Panc1 (cell line): Measurements from ENCODE around the gene CORO7. TPM values are rescaled to one million over a fixed set of nuclear protein-coding genes. Genes with fewer than 3 reads are reported as not detected.

Source experiments
- ATAC-seq: fragments of 200-7000 bp; cut with Tn5 transposase; 2 replicates; pipeline ENCODE4 v1.9.1; 2020; ENCODE audit warnings: mild to moderate bottlenecking, moderate library complexity
- BruUV-seq: library from RNA; stranded (reverse); fragments of 400-500 nt; replicated peaks from 2 replicates; lab custom pipeline; 2021; lab: Mats Ljungman, UMichigan
- CTCF ChIA-PET: fragments of 300-600 bp; sonication (Branson Sonifier 250); formaldehyde crosslinking; loops from one replicate; lab custom pipeline; 2022; ENCODE audit warnings: antibody characterized with exemption; lab: Charles Lee
- POLR2A ChIA-PET: fragments of 300-600 bp; sonication (Branson Sonifier 250); formaldehyde crosslinking; loops from one replicate; lab custom pipeline; 2022; ENCODE audit warnings: antibody characterized with exemption; lab: Charles Lee
- DNase-seq: peaks from one replicate; pipeline ENCODE4 v3.0.0-alpha.2; 2010; ENCODE audit warnings: low read depth, low spot score
- H3K27ac ChIP-seq: 2 replicates; pipeline ENCODE4 v1.5.1; 2011; ENCODE audit warnings: mild to moderate bottlenecking, low read length, inconsistent platforms
- H3K27me3 ChIP-seq: fragments of 200-500 bp; sonication (Bioruptor generic); 2 replicates; pipeline ENCODE4 v1.6.0; 2014; ENCODE audit warnings: low read length, inconsistent platforms; ENCODE audit not compliant: control insufficient read depth, insufficient read depth
- H3K36me3 ChIP-seq: fragments of 200-500 bp; sonication (Bioruptor generic); 2 replicates; pipeline ENCODE4 v1.5.1; 2014; ENCODE audit warnings: inconsistent platforms, mild to moderate bottlenecking, low read length, moderate library complexity; ENCODE audit not compliant: control insufficient read depth, insufficient read depth
- H3K4me1 ChIP-seq: 2 replicates; pipeline ENCODE4 v1.5.1; 2011; ENCODE audit warnings: inconsistent platforms, mild to moderate bottlenecking, low read length, moderate library complexity; ENCODE audit not compliant: control insufficient read depth, insufficient read depth
- H3K4me3 ChIP-seq, 2 experiments: 2 replicates each; pipeline ENCODE4 v1.5.1; 2011 to 2012; ENCODE audit warnings: low read depth in 2 of 2, low read length in 2 of 2, mild to moderate bottlenecking in 2 of 2, inconsistent platforms in 1 of 2, moderate library complexity in 1 of 2
- H3K9me3 ChIP-seq: fragments of 200-500 bp; sonication (Bioruptor generic); 2 replicates; pipeline ENCODE4 v1.5.1; 2014; ENCODE audit warnings: low read depth, mild to moderate bottlenecking, inconsistent platforms, low read length, moderate library complexity; ENCODE audit not compliant: control insufficient read depth, insufficient read depth
- POLR2AphosphoS5 ChIP-seq: IDR thresholded peaks from 2 replicates; pipeline ENCODE4 v1.6.1; 2012; ENCODE audit warnings: mild to moderate bottlenecking, low read depth, low read length, moderate library complexity
- SIN3A ChIP-seq: IDR thresholded peaks from 2 replicates; pipeline ENCODE4 v1.6.1; 2012; ENCODE audit warnings: low read depth, mild to moderate bottlenecking, low read length, moderate library complexity, borderline replicate concordance; ENCODE audit not compliant: insufficient read depth
- TCF7L2 ChIP-seq: IDR thresholded peaks from 2 replicates; pipeline ENCODE4 v1.6.1; 2011; ENCODE audit warnings: mild to moderate bottlenecking, low read depth, low read length, inconsistent platforms
- in situ Hi-C: cut with HindIII; loops from 2 replicates; pipeline ENCODE4 v1.10.0; 2016; ENCODE audit warnings: low sequenced_read_pairs, low pct_unique_long_range_greater_than_20kb
- intact Hi-C: fragments of 100-400 bp; cut with micrococcal nuclease; formaldehyde crosslinking; loops from one replicate; pipeline ENCODE4 v1.10.0; 2022; ENCODE audit not compliant: unreplicated experiment
- total RNA-seq: library from RNA; stranded (reverse); gene quantifications from one replicate; pipeline ENCODE4 v1.2.1, GENCODE V29; 2021; ENCODE audit not compliant: unreplicated experiment
- TF ChIP-seq, protein P1 (sequence below): fragments of 450-650 bp; IDR thresholded peaks from 2 replicates; pipeline ENCODE4 v1.5.1; 2017; ENCODE audit warnings: mild to moderate bottlenecking
- TF ChIP-seq, protein P2 (sequence below), 2 experiments: IDR thresholded peaks; 2 replicates each; pipeline ENCODE4 v1.6.1; 2011 to 2012; ENCODE audit warnings: low read depth in 2 of 2, control low read depth in 1 of 2, low read length in 1 of 2, mild to moderate bottlenecking in 1 of 2, moderate library complexity in 1 of 2; ENCODE audit not compliant: insufficient read depth in 1 of 2

CORO7 gene
- total RNA-seq, 1 experiment from 2014 or later = 37.5 TPM

DNA sequence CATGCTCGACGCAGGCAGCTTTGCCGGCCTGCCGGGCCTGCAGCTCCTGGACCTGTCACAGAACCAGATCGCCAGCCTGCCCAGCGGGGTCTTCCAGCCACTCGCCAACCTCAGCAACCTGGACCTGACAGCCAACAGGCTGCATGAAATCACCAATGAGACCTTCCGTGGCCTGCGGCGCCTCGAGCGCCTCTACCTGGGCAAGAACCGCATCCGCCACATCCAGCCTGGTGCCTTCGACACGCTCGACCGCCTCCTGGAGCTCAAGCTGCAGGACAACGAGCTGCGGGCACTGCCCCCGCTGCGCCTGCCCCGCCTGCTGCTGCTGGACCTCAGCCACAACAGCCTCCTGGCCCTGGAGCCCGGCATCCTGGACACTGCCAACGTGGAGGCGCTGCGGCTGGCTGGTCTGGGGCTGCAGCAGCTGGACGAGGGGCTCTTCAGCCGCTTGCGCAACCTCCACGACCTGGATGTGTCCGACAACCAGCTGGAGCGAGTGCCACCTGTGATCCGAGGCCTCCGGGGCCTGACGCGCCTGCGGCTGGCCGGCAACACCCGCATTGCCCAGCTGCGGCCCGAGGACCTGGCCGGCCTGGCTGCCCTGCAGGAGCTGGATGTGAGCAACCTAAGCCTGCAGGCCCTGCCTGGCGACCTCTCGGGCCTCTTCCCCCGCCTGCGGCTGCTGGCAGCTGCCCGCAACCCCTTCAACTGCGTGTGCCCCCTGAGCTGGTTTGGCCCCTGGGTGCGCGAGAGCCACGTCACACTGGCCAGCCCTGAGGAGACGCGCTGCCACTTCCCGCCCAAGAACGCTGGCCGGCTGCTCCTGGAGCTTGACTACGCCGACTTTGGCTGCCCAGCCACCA, 35.1 kb downstream of the CORO7 start:
- Histone ChIP-seq H3K27me3 (no peaks in the 10 kb centered on the region), H3K9me3 (no peaks in the 10 kb centered on the region), H3K4me1 (peaks cover 49% of the 10 kb centered on the region), H3K4me3 (no peak overlapping the region), H3K36me3 (no peaks in the 10 kb centered on the region), H3K27ac (no peak overlapping the region)
- in situ Hi-C loops (no loop called here), intact Hi-C loops (no loop called here)
- TF ChIP-seq, protein P1, sequence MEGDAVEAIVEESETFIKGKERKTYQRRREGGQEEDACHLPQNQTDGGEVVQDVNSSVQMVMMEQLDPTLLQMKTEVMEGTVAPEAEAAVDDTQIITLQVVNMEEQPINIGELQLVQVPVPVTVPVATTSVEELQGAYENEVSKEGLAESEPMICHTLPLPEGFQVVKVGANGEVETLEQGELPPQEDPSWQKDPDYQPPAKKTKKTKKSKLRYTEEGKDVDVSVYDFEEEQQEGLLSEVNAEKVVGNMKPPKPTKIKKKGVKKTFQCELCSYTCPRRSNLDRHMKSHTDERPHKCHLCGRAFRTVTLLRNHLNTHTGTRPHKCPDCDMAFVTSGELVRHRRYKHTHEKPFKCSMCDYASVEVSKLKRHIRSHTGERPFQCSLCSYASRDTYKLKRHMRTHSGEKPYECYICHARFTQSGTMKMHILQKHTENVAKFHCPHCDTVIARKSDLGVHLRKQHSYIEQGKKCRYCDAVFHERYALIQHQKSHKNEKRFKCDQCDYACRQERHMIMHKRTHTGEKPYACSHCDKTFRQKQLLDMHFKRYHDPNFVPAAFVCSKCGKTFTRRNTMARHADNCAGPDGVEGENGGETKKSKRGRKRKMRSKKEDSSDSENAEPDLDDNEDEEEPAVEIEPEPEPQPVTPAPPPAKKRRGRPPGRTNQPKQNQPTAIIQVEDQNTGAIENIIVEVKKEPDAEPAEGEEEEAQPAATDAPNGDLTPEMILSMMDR = no peak
- TF ChIP-seq TCF7L2 (no peak), SIN3A (no peak), POLR2AphosphoS5 (no peak)
- TF ChIP-seq, protein P2, sequence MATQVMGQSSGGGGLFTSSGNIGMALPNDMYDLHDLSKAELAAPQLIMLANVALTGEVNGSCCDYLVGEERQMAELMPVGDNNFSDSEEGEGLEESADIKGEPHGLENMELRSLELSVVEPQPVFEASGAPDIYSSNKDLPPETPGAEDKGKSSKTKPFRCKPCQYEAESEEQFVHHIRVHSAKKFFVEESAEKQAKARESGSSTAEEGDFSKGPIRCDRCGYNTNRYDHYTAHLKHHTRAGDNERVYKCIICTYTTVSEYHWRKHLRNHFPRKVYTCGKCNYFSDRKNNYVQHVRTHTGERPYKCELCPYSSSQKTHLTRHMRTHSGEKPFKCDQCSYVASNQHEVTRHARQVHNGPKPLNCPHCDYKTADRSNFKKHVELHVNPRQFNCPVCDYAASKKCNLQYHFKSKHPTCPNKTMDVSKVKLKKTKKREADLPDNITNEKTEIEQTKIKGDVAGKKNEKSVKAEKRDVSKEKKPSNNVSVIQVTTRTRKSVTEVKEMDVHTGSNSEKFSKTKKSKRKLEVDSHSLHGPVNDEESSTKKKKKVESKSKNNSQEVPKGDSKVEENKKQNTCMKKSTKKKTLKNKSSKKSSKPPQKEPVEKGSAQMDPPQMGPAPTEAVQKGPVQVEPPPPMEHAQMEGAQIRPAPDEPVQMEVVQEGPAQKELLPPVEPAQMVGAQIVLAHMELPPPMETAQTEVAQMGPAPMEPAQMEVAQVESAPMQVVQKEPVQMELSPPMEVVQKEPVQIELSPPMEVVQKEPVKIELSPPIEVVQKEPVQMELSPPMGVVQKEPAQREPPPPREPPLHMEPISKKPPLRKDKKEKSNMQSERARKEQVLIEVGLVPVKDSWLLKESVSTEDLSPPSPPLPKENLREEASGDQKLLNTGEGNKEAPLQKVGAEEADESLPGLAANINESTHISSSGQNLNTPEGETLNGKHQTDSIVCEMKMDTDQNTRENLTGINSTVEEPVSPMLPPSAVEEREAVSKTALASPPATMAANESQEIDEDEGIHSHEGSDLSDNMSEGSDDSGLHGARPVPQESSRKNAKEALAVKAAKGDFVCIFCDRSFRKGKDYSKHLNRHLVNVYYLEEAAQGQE (IDR thresholded peaks at IDR 0.05; ENCODE audit: insufficient read depth in 1 of 2, low read depth in 2 of 2, low read length in 1 of 2) = no peak
- BruUV-seq = no TSS peak
- POLR2A ChIA-PET = no interaction called here
- no peak for DNase-seq
- ATAC-seq = no peak
- CTCF ChIA-PET = no interaction called here

DNA sequence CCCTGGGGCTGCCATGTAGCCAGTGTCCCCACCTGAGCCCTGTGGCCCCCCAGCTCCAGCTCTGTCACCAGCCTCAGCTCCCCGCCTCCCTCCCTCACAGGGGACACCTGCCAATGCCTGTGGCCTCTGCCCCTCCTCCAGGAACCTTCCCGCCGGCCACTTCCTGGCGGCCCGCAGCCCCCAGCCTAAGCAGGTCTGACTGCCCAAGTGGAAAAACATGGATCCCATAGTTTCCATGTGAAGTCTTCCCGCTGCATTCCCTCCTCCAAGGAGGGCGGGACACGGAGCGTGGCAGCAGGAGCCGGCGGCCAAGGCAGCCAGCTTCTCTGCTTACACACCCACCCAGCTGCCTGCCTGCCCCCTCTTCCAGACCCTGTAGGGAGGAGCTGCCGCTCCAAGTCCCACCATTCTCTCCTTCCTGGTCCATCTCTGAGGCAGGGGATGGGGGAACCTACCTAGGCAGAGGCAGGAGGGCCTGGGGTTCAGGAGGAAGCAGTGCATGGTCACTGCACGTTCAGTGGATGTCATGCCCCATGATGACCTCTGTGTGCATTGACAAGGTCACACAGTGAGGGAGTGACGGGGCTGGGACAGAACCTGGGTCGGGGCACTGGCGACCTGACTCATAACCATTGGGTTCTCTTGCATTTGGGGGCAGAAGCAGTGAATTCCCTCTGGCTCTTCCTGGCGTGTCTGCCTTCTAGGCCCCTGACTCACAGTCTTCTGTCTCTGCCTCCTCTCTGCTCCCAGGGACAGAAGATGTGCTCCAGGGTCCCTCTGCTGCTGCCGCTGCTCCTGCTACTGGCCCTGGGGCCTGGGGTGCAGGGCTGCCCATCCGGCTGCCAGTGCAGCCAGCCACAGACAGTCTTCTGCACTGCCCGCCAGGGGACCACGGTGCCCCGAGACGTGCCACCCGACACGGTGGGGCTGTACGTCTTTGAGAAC, 36.0 kb downstream of the CORO7 start:
- H3K27ac ChIP-seq = no peak overlapping the region
- no TSS peak for BruUV-seq

More for the DNA sequence above, 36.0 kb downstream of the CORO7 start:
- Histone ChIP-seq H3K9me3 (no peaks in the 10 kb centered on the region), H3K27me3 (no peaks in the 10 kb centered on the region), H3K4me1 (peaks cover 52% of the 10 kb centered on the region), H3K4me3 (no peak overlapping the region), H3K36me3 (no peaks in the 10 kb centered on the region)
- intact Hi-C loops = no loop called here
- POLR2A ChIA-PET = interaction anchor here (0.7 kb wide), 1 partner anchor 238 kb away, joined by 5 read pairs; no protein-coding TSS in a partner anchor
- DNase-seq = no peak
- TF ChIP-seq SIN3A = no peak
- no peak for TF ChIP-seq POLR2AphosphoS5
- TF ChIP-seq, protein P2 (IDR thresholded peaks at IDR 0.05; ENCODE audit: insufficient read depth in 1 of 2, low read depth in 2 of 2, low read length in 1 of 2) = no peak
- no peak for TF ChIP-seq TCF7L2
- TF ChIP-seq, protein P1 = no peak
- ATAC-seq = no peak
- CTCF ChIA-PET = interaction anchor here (1.0 to 1.3 kb wide), 2 partner anchors 21 kb away, joined by 3 to 7 read pairs; no protein-coding TSS in a partner anchor
- in situ Hi-C loops = no loop called here
